HG03558 (cell line): ENCODE data around the gene SRGAP2B.
A peak's percentile ranks its signal among the peaks of the same experiment; 100 is the strongest.
"Not testable (repeated sequence)": the region's sequence is repeated elsewhere in the genome, so short reads cannot be mapped to it uniquely, and the experiment has no call there.

Experiments used
- ATAC-seq: cut with Tn5 transposase; IDR thresholded peaks from one replicate; pipeline ENCODE4 v1.9.1; 2021; ENCODE audit warnings: moderate number of reproducible peaks; ENCODE audit not compliant: unreplicated experiment; ENCODE audit errors: extremely low read depth

SRGAP2B gene

DNA sequence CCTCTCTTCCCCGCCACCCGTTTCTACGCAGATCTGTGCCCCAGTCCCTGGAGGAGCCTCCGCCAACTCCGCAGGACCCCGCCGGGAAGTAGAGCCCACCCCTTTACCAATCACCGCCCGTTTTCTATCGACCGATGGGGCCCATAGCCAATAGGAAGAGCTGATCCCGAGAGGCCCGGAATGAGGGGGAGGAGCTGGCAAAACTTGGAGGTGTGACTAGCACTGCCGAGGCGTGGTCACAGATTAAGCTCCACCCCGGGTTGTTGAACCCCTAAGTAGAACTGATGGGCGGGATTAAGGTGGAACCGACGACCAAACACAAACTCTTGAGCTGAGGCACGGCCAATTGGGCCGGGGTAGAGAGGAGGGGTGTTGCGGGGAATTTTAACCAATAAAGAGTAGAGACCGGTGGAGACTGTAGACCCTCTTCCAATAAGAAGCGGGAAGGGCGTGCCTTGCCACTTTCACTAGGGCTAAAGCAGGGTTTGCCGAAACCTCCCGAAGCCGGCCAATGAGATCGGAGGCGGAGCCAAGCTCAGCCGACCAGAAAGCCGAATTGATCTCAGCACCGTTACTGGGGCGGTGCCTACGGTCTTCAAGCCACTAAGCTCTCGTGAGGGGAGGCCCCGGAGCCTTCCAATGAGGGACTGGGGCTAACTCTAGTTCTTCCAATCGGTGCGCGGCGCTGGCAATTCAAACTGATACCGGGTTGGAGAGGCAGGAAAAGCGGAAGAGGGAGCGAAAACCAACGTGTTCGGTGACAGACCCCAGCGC lies at the start of gene SRGAP2B, which contains the start of gene FAM72D:
Gene SRGAP2B, minus strand, starts transcription at position 45 of the 774 bp plus-strand sequence. CDS start 2,427 bp downstream, outside the sequence.
Gene FAM72D, plus strand, starts transcription at position 691 of the 774 bp plus-strand sequence. CDS start 874 bp downstream, outside the sequence.
- ATAC-seq, result peak; percentile 80

DNA sequence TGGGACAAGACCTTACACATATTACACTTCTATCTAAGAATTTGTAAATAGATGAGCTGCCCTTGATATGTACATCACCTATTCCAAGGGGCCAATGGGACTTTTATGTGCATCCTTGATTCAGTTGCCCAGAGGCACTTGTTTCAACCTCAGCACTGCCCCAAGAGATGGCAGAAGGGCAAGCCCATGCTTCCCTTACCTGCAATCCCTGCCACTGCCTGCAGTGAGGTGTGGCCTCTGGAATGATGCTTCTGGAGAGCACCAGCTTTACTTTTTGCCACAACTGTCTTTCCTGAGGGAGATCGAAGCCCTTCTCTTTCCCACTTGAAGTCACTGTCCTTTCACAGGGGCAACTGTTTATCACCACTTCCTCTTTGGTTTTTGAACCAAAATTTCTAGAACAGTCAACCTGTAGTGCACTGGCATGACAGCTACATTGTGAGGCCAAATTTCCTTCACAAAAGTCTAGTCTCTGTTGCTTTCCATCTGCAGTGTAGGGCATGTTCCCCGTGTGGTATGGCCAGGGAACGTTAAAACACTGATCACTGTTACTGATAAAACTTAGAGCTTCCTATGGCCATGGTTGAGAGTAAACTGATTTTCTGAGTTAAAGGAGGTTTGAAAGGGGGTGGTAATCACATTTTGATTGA lies 49.3 kb upstream of the SRGAP2B start:
- ATAC-seq, result not testable (repeated sequence)

DNA sequence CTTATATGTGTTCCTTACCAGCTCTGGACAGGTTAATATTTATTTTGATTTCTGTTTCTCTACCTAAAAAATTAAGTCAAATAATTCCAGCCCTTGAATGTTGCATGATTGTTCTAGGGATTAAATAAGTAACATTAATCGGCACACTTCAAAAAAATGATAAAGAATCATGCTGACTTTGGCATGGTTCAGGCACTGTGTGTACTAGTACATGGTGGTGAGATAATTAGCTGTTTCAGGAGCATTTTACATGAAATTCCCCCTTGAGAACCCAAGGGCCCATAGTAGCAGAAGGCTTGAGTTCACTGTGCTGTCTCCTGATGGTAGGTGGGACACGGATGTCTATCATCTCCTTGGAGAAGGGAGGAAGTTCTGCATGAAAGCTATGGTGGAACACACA lies 45.4 kb upstream of the SRGAP2B start:
- not testable (repeated sequence) for ATAC-seq

DNA sequence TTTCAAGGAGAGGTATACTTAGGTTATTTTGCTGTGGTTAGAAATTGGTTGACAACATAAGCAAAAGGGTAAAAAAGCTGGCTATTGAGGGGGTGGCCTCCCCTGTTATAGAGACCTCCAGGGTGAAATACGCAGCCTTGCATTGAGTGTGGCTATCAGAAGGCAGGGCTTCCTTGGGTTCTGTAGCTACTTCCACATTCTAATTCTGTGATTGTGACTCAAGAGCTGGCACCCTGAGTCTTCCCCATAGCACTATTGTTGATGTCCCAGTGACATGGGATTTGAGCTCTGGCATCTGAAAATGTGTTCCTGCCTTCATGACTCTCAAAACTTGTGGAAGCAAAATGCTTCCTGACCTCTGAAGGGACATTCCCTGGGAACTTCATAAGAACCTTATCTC lies 39.3 kb upstream of the SRGAP2B start:
- not testable (repeated sequence) for ATAC-seq

DNA sequence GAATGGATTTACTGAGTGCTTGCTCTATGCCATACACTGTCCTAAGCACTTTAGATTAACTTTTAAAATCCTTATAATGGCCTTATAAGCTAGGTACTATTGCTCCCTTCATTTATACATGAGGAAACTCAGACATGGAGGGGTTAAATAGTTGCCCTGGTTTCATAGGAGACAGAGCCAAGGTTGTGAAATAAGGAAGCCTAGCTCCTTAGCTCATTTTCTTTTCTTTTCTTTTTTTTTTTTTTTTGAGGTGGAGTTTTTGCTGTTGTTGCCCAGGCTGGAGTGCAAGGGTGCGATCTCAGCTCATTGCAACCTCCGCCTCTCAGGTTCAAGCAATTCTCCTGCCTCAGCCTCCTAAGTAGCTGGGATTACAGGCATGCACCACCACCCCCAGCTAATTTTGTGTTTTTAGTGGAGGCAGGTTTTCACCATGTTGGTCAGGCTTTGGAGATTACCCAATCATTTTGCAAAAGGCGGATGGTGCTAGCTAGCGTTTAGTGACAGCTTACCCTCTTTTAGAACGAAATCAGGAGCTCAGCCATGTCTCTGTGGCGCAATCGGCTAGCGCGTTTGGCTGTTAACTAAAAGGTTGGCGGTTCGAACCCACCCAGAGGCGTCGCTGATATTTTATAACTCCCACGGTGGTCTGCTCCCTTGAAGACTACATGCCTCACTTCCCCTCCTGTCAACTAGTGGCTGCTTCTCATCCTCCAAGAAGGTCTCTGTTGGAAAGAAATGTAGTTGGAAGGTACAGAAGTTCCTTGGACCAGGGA lies 33.8 kb upstream of the SRGAP2B start:
- ATAC-seq, result not testable (repeated sequence)

DNA sequence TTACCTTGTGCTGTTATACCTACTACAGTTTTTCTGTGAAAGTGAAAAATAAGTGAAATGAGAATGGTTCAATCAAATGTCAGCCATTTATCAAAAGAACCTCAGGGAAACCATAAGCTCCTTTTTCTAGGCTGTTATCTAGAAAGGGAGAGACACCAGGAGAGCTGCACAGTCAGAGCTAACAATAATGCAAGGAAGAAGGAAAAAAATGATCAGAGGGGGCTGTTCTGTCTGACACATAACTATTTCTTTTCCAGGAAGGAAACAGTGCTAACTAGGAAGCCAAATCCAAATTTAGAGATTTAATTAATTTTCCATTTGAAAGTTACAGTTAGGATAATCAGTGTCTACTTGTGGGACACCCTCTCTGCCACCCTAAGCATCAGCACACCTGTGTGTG lies 32.0 kb upstream of the SRGAP2B start:
- not testable (repeated sequence) for ATAC-seq

DNA sequence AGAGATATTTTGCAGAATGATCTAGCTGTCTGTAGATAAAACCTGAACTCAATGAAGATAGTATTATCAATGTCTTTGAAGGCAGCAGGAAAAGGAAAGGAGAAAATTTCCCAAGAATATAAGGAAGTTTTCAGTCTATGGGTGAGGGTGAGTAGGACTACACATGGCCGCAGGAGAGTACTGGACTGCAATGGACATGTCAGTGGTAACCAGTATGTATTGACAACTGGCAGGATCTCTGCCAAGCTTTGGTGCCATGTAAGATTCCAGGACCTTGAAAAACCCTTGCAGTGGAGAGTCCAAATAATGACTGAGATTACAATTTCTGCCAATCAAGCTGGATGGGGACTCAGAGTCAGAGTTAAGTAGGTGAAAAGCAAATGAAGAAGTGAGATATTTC lies 30.0 kb upstream of the SRGAP2B start:
- not testable (repeated sequence) for ATAC-seq

DNA sequence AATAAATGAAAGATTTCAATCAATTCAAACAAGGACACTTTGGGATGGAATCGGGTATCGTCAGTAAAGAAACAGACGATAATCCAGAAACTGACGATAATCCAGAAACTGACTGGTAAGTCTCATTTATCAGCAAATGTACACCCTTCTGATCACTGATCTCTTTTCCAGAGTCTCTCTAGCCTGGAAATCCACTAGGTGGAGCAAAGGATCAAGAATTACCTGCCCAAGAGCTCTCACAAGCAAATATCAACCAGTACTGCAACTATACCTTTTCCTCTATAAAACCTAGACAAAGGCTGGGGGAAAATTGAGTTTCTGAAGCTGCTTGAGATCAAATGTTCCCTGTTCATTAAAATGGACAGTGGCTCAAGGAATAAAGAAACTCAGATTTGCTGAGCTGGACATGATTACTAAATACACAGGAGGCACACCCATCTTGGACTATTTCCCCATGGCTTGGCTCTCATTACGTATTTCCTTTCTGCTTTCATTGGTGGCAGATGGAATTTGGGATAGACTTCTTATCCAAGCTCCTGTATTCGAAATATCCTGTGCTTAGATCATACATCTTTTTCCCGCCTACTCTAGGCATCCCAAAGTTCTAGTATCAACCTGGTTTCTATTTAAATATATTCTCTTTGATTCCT lies 29.0 kb upstream of the SRGAP2B start:
- ATAC-seq, result not testable (repeated sequence)

DNA sequence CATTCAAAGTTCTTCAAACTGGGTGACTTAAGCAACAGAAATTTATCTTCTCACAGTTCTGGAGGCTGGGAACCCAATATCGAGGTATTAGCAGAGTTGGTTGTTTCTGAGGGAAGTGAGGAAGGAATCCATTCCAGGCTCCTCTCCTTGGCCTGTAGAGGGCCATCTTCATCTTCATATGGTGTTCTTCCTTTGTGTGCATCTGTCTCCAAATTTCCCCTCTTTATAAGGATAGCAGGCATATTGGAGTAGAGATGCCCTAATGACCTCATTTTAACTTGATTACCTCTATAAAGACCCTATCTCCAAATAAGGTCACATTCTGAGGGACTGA lies 27.9 kb upstream of the SRGAP2B start:
- ATAC-seq, result not testable (repeated sequence)

DNA sequence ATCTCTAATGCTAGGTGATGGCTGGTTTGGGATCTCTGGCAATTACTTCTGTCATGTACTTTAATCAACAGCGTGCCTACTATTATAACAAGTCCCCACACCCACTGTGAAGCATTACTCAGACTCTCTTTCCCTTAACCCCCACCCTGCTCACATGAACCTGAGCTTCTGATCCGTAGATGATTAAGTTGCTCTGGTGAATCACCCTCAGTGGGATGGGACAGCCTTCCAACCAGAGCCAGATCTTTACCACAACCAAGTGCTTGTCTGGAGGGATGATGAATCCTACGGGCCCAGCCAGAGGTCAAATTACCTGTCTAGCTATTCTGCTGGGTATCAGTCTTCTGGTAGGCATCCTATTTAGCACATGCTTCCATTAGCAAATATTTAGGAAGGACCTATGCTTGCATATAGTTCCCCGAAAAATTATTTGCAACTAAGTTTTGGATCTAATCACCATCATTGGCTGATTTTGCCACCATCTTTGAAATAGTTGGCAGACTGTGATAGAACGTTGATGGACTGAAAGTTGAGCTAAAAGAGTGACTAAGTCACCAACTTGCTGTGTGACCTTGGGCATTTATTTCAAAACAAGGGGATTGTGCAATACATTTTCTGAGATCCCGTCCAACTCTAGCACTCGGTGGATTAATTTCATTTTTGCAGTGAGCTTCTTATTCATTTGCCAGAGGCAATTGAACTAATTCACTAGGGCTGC lies 27.4 kb upstream of the SRGAP2B start:
- not testable (repeated sequence) for ATAC-seq

DNA sequence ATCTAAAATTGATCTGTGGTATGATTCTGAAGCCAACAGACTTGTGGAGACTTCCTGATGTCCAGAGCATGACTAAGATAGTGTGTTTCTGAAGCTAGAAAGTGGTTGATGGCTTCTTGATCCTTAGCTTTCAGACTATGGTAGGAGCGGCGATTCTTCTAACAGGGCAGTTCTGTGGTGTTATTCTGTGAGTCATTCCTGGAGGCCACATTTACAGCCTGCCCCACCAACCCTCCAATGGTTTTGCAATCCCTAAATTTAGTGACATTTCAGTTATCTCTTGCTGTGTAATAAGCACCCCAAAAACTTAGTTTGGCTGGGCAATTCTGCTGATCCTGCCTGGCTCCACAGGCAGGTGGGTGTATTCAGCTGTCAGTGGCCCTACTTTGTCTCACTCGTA lies 24.7 kb upstream of the SRGAP2B start:
- ATAC-seq, result not testable (repeated sequence)

DNA sequence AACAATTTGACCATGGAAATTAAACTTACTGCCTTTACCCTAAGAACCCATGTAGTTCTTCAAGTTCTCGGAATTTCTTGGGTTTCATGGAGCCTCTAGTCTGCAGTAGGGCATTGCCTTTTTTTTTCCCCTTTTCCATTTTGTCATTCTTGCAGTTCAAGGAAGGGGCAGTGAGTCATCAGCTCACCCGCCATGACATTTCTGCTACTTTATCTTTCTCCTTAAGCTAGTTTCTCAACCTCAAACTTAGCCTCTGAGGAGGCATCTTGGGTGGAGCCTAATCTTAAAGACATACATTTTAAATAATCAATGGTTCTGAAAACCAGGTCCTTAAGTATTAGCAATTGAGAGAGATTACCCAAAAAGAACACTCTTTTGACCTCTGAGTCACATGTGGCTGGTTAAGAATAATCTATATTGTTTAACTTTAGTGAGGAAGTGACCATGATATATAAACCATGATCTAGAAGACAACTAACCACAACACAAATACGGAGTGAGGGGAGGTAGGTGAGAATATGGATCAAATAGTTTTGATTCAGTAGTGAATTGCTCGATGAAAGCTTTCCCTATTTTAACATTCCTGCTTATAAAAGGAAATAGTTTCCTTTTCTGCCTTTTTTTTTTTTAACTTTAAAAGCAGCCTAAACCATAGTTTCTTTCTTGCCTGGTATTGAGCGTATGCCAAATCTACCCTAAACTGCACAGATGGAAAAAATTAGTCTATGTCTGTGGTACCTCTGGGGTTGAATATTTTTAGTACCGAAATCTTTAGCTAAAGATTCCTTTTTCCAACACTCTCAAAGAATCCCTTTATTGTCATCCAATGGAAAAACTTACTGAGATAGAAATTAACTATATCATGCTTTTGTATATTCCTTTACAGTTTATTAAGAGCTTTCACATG lies 20.7 kb upstream of the SRGAP2B start:
- ATAC-seq, result not testable (repeated sequence)

DNA sequence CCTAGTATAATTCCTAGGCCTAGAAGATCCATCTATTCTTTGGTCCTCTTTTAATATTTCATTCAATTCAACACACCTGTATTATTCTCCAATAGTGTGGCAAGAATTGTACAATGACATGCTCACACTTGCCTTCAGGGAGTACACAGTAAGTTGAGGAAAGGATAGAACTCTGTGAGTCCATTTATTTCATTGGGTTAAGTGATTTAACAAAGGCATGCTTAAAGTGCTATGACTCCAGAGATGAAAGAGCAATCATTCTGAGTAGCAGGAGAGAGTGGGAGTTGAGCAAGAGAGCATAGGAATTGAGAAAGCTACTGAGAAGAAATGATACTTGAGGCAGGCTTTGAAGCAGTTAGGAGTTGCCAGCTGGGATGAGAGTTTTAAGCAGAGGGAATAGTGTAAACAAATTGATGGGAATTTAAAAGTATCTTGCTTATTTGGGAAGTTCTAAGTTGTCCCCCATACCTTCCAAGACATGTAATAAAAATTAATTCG lies 19.5 kb upstream of the SRGAP2B start:
- ATAC-seq, result not testable (repeated sequence)

DNA sequence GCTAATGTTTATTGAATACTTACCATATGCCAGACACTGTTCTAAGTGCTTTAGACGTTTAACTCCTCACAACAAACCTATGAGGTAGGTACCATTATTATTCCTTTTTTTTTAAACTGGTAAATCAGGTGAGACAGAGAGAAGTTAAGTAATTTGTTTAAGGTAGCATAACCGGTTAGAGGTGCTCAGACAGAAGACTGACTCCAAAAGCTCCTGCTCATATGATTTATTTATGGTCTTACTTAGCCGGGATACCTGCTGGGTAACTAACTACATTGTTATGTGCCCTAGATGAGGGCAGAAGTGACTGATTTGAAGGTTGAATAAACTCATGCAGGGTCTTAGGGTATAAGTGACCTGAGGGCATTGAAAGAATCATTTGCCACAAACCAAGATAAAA lies 17.6 kb upstream of the SRGAP2B start:
- not testable (repeated sequence) for ATAC-seq

DNA sequence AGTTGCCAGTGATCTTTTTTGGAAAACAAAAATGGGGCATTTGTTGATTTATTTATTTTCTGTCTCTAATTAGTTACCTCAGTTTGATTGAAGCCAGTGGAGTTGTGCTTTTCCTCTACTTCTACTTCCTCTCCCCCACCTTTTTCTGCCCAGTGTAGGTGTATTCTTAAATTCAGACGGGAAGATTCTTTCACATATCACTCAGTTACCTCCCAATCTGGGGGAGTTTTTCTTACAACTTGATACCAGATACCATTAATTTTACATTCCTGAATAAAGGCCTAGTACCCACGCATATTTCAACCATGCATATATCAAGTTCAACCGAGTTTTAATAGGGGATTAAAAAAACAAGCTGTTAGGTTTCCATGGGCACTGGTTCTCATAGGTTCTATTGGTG lies 16.5 kb upstream of the SRGAP2B start:
- ATAC-seq, result not testable (repeated sequence)

DNA sequence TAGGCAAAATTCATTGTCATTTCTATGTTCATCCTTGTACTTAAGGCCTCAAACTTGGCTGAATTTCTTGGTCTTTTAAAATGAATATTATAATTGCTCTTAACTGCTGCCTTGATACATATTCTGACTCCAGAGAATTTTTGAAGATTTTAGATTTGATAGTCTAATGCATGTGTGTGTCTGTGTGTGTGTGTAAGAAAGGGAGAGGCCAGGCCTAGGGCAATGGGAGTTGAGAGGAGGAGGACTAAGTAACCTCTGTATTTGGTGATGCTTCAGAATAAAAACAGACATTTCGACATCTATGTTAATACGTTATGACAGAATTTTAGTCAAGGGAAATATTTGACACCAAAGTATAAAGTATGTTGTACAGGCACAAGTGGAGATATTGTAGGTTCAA lies 8.2 kb upstream of the SRGAP2B start:
- ATAC-seq, result not testable (repeated sequence)

DNA sequence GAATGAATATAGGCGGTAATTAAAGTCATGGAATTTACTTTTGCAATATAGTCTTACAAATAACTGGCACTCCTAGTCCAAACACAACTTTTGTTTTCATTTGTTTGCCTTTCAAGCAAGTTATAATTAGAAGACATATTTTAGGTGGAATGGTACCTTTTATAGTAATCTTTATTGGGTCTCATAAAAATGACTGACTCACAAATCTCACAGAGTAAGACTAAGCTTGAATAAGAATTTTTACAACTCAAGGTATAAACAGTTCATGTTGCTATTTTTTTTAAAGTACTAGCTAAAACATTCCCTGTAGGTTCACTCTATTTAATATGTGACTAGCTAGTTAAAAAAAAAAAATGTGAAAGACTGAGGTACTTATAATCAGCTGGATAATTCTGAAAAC lies 6.6 kb upstream of the SRGAP2B start:
- ATAC-seq, result not testable (repeated sequence)

DNA sequence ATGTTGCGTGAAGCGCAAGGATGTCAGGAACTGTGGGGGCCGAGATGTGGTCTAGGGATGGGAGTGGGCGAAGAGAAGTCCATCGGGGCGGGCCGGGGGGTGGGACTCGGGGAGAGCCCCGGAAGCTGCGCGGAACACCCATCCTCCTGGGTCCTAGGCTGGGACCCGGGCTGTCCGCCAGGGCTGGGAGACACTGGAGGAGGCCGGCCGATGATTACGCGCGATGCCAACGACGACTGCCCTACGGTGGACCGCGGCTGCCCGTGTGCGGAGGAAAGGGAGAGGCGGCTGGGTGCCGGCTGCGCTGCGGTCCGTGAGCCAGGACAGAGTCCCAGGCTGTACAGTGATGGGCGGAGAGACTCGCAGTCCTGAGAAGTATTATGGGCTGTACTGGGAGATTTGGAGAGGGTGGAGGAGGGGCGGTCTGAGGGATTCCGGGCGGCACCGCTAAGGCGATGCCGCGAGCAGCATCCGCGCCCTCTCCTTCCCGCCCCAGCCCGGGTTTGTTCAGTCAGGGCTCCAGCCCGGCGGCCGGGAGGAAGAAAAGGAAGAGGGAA lies 395 bp downstream of the SRGAP2B start:
- ATAC-seq, result not testable (repeated sequence)
